Liver (tissue), 9 donors: ENCODE results near the gene GALNT14. TPM values are rescaled to one million over a fixed set of nuclear protein-coding genes. Genes with fewer than 3 reads are reported as not detected.

ENCODE experiments used
- DNase-seq: peaks from one replicate; pipeline ENCODE4 v3.0.0-alpha.2; 2017; ENCODE audit warnings: low spot score
- H3K27ac ChIP-seq, 2 donors: one replicate each; pipeline ENCODE4 v1.7.0; 2013; ENCODE audit warnings: inconsistent platforms in 2 of 2, low read length in 2 of 2, control low read depth in 1 of 2, low read depth in 1 of 2, mild to moderate bottlenecking in 1 of 2
- H3K27me3 ChIP-seq, 4 donors: one replicate each; pipeline versions ENCODE4 v1.6.1 to v1.7.0; 2013; ENCODE audit warnings: low read length in 3 of 4, inconsistent platforms in 1 of 4, mild to moderate bottlenecking in 1 of 4, moderate library complexity in 1 of 4; ENCODE audit not compliant: control insufficient read depth in 4 of 4, insufficient read depth in 4 of 4
- H3K36me3 ChIP-seq, 4 donors: one replicate each; pipeline versions ENCODE4 v1.6.1 to v1.7.0; 2013; ENCODE audit warnings: low read length in 3 of 4, mild to moderate bottlenecking in 3 of 4, low read depth in 1 of 4, moderate library complexity in 1 of 4; ENCODE audit not compliant: control insufficient read depth in 4 of 4, insufficient read depth in 3 of 4
- H3K4me1 ChIP-seq, 4 donors: one replicate each; pipeline versions ENCODE4 v1.6.1 to v1.7.0; 2013; ENCODE audit warnings: low read length in 3 of 4, mild to moderate bottlenecking in 3 of 4, moderate library complexity in 1 of 4; ENCODE audit not compliant: control insufficient read depth in 4 of 4, insufficient read depth in 4 of 4
- H3K4me3 ChIP-seq, 3 donors: one replicate each; pipeline versions ENCODE4 v1.6.1 to v1.7.0; 2013; ENCODE audit warnings: low read length in 3 of 3, control low read depth in 1 of 3, low read depth in 1 of 3, mild to moderate bottlenecking in 1 of 3
- H3K9ac ChIP-seq, 2 donors: one replicate each; pipeline ENCODE4 v1.7.0; 2013; ENCODE audit warnings: low read length in 2 of 2, mild to moderate bottlenecking in 2 of 2, moderate library complexity in 2 of 2, control low read depth in 1 of 2, low read depth in 1 of 2
- H3K9me3 ChIP-seq, 4 donors: one replicate each; pipeline versions ENCODE4 v1.6.1 to v1.7.0; 2013; ENCODE audit warnings: low read length in 3 of 4; ENCODE audit not compliant: control insufficient read depth in 4 of 4
- EGR1 ChIP-seq, 2 donors: IDR thresholded peaks; 2 replicates each; pipeline ENCODE4 v1.6.1; 2016 to 2018; ENCODE audit warnings: antibody characterized with exemption in 2 of 2, low read depth in 2 of 2
- FOXA1 ChIP-seq: IDR thresholded peaks from 2 replicates; pipeline ENCODE4 v1.6.1; 2016; ENCODE audit warnings: antibody characterized with exemption
- FOXA2 ChIP-seq: IDR thresholded peaks from 2 replicates; pipeline ENCODE4 v1.6.1; 2016; ENCODE audit warnings: antibody characterized with exemption
- HNF4A ChIP-seq, 2 donors: conservative IDR thresholded peaks; 2 replicates each; pipeline ENCODE4 v1.6.1; 2016; ENCODE audit warnings: antibody characterized with exemption in 2 of 2, mild to moderate bottlenecking in 2 of 2
- HNF4G ChIP-seq: IDR thresholded peaks from 2 replicates; pipeline ENCODE4 v1.6.1; 2016; ENCODE audit warnings: antibody characterized with exemption
- JUND ChIP-seq, 2 donors: IDR thresholded peaks; 2 replicates each; pipeline ENCODE4 v1.6.1; 2016; ENCODE audit warnings: antibody characterized with exemption in 2 of 2
- RAD21 ChIP-seq, 2 donors: IDR thresholded peaks; 2 replicates each; pipeline ENCODE4 v1.6.1; 2016; ENCODE audit warnings: antibody characterized with exemption in 2 of 2, mild to moderate bottlenecking in 2 of 2
- SP1 ChIP-seq: IDR thresholded peaks from 2 replicates; pipeline ENCODE4 v1.6.1; 2018; ENCODE audit warnings: antibody characterized with exemption, mild to moderate bottlenecking
- TAF1 ChIP-seq: conservative IDR thresholded peaks from 2 replicates; pipeline ENCODE4 v1.6.1; 2016; ENCODE audit warnings: antibody characterized with exemption, mild to moderate bottlenecking
- YY1 ChIP-seq: IDR thresholded peaks from 2 replicates; pipeline ENCODE4 v1.6.1; 2016; ENCODE audit warnings: antibody characterized with exemption, mild to moderate bottlenecking
- WGBS: extraction: QIAGEN DNeasy Blood & Tissue Kit; methylation state at CpG from one replicate; pipeline ENCODE4 v1.1.7; 2013; 5-methylcytosine and 5-hydroxymethylcytosine counted together
- polyA plus RNA-seq, 2 donors: library from polyadenylated mRNA; stranded (reverse) in 1 of 2; unstranded in 1 of 2; fragments of 200-250 nt in 1 of 2; fragments of >200 nt in 1 of 2; fragmentation: Nextera tagmentation in 1 of 2; extraction: Ambion mirVana in 1 of 2; gene quantifications; one replicate each; pipeline versions ENCODE4 v1.2.1 to v1.2.3, GENCODE V29; 2013 to 2015
- total RNA-seq, 2 donors: library from RNA; depleted of rRNA; stranded (reverse); fragments of >200 nt; gene quantifications; one replicate each; pipeline ENCODE4 v1.2.3, GENCODE V29; 2014
- TF ChIP-seq, protein P1 (sequence below): IDR thresholded peaks from 2 replicates; pipeline ENCODE4 v1.6.1; 2016; ENCODE audit warnings: antibody characterized with exemption
- TF ChIP-seq, protein P2 (sequence below): IDR thresholded peaks from 2 replicates; pipeline ENCODE4 v1.6.1; 2016; ENCODE audit warnings: antibody characterized with exemption
- TF ChIP-seq, protein P3 (sequence below): IDR thresholded peaks from 2 replicates; pipeline ENCODE4 v1.6.1; 2016; ENCODE audit warnings: antibody characterized with exemption
- TF ChIP-seq, protein P4 (sequence below): fragments of 150-350 bp; IDR thresholded peaks from 2 replicates; pipeline ENCODE4 v1.5.1; 2017; ENCODE audit warnings: improper control_type of control experiment, low read depth, low read length; ENCODE audit not compliant: missing input control
- TF ChIP-seq, protein P5 (sequence below): IDR thresholded peaks from 2 replicates; pipeline ENCODE4 v1.6.1; 2016; ENCODE audit warnings: antibody characterized with exemption, mild to moderate bottlenecking
- donor health status: healthy.
- donor health status: healthy.
- donor health status: healthy.
- donor health status: healthy.
- donor health status: healthy.

GALNT14 gene
- total and polyA plus RNA-seq, 4 donors = 0.86 to 2.0 (median 1.5) TPM

DNA sequence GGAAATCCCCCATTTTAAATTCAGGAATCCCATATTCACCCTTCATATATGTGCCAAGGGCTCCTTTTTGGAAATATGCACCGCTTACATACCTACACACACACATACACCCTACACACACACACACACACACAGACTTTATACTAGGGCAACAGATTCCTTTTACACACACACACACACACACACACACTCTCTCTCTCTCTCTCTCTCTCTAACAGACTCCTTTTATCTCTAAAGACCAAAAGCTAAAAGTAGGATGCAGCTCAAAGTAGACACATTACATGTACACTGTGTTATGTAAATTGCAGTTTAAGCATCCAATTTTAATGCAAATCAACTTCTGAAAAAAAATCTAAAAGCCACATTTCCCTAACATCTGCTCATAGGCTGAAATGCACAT is 200.0 kb downstream of the GALNT14 start:
- WGBS = 86% methylated on average over 1 of the region's 1 CpG

DNA sequence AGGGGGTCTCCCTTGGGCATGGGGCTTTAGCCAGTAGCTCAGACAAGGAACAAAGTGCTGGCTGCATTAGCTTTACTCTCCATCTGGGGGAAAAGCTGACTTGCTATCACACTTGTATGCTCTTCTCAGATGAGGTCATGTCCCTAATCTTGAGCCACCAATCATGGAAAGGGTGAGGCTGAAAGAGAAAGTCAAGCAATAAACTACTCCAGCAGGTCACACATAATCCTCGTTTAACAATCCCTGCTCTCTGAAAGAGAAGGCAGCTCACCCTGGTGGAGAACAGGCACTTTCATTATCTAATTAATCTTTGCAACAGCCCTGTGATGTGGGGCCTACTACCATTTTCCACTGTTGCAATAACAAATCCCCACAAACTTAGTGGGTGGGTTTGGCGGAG is 201.3 kb downstream of the GALNT14 start:
- WGBS = 74% methylated on average over 2 of the region's 2 CpGs
- Histone ChIP-seq H3K9me3 (no peaks in the 10 kb centered on the region), H3K27ac (no peak overlapping the region), H3K4me3 (no peak overlapping the region), H3K4me1 (no peaks in the 10 kb centered on the region), H3K9ac (no peak overlapping the region), H3K27me3 (no peaks in the 10 kb centered on the region), H3K36me3 (no peaks in the 10 kb centered on the region)
- no peak for DNase-seq
- TF ChIP-seq, protein P1, sequence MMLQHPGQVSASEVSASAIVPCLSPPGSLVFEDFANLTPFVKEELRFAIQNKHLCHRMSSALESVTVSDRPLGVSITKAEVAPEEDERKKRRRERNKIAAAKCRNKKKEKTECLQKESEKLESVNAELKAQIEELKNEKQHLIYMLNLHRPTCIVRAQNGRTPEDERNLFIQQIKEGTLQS = no peak
- no peak for TF ChIP-seq HNF4A (conservative IDR thresholded peaks at IDR 0.05)
- no peak for TF ChIP-seq RAD21 (IDR thresholded peaks at IDR 0.05)
- TF ChIP-seq JUND (IDR thresholded peaks at IDR 0.05) = no peak
- TF ChIP-seq, protein P2, sequence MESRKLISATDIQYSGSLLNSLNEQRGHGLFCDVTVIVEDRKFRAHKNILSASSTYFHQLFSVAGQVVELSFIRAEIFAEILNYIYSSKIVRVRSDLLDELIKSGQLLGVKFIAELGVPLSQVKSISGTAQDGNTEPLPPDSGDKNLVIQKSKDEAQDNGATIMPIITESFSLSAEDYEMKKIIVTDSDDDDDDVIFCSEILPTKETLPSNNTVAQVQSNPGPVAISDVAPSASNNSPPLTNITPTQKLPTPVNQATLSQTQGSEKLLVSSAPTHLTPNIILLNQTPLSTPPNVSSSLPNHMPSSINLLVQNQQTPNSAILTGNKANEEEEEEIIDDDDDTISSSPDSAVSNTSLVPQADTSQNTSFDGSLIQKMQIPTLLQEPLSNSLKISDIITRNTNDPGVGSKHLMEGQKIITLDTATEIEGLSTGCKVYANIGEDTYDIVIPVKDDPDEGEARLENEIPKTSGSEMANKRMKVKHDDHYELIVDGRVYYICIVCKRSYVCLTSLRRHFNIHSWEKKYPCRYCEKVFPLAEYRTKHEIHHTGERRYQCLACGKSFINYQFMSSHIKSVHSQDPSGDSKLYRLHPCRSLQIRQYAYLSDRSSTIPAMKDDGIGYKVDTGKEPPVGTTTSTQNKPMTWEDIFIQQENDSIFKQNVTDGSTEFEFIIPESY = no peak
- TF ChIP-seq FOXA1 = no peak
- TF ChIP-seq HNF4G = no peak
- TF ChIP-seq TAF1 = no peak
- TF ChIP-seq EGR1 (IDR thresholded peaks at IDR 0.05; ENCODE audit: low read depth in 2 of 2) = no peak
- no peak for TF ChIP-seq FOXA2
- no peak for TF ChIP-seq YY1
- TF ChIP-seq SP1 = no peak
- TF ChIP-seq, protein P3, sequence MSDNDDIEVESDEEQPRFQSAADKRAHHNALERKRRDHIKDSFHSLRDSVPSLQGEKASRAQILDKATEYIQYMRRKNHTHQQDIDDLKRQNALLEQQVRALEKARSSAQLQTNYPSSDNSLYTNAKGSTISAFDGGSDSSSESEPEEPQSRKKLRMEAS = no peak
- TF ChIP-seq, protein P4, sequence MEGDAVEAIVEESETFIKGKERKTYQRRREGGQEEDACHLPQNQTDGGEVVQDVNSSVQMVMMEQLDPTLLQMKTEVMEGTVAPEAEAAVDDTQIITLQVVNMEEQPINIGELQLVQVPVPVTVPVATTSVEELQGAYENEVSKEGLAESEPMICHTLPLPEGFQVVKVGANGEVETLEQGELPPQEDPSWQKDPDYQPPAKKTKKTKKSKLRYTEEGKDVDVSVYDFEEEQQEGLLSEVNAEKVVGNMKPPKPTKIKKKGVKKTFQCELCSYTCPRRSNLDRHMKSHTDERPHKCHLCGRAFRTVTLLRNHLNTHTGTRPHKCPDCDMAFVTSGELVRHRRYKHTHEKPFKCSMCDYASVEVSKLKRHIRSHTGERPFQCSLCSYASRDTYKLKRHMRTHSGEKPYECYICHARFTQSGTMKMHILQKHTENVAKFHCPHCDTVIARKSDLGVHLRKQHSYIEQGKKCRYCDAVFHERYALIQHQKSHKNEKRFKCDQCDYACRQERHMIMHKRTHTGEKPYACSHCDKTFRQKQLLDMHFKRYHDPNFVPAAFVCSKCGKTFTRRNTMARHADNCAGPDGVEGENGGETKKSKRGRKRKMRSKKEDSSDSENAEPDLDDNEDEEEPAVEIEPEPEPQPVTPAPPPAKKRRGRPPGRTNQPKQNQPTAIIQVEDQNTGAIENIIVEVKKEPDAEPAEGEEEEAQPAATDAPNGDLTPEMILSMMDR = no peak

More for the DNA sequence above, 200.0 kb downstream of the GALNT14 start:
- H3K27ac ChIP-seq = no peak overlapping the region
- H3K36me3 ChIP-seq = no peaks in the 10 kb centered on the region
- no peaks in the 10 kb centered on the region for H3K27me3 ChIP-seq
- TF ChIP-seq, protein P5, sequence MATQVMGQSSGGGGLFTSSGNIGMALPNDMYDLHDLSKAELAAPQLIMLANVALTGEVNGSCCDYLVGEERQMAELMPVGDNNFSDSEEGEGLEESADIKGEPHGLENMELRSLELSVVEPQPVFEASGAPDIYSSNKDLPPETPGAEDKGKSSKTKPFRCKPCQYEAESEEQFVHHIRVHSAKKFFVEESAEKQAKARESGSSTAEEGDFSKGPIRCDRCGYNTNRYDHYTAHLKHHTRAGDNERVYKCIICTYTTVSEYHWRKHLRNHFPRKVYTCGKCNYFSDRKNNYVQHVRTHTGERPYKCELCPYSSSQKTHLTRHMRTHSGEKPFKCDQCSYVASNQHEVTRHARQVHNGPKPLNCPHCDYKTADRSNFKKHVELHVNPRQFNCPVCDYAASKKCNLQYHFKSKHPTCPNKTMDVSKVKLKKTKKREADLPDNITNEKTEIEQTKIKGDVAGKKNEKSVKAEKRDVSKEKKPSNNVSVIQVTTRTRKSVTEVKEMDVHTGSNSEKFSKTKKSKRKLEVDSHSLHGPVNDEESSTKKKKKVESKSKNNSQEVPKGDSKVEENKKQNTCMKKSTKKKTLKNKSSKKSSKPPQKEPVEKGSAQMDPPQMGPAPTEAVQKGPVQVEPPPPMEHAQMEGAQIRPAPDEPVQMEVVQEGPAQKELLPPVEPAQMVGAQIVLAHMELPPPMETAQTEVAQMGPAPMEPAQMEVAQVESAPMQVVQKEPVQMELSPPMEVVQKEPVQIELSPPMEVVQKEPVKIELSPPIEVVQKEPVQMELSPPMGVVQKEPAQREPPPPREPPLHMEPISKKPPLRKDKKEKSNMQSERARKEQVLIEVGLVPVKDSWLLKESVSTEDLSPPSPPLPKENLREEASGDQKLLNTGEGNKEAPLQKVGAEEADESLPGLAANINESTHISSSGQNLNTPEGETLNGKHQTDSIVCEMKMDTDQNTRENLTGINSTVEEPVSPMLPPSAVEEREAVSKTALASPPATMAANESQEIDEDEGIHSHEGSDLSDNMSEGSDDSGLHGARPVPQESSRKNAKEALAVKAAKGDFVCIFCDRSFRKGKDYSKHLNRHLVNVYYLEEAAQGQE = no peak
- TF ChIP-seq, protein P4 = no peak
- TF ChIP-seq EGR1 (IDR thresholded peaks at IDR 0.05; ENCODE audit: low read depth in 2 of 2) (no peak), HNF4A (conservative IDR thresholded peaks at IDR 0.05) (no peak)
- TF ChIP-seq, protein P1 = no peak
- TF ChIP-seq, protein P3 = no peak
- no peak overlapping the region for H3K4me3 ChIP-seq
- no peaks in the 10 kb centered on the region for H3K4me1 ChIP-seq
- H3K9ac ChIP-seq = no peak overlapping the region
- H3K9me3 ChIP-seq = no peaks in the 10 kb centered on the region
- DNase-seq = no peak
